Gastrocnemius medialis (tissue), 4 donors: ENCODE measurements around the gene GIPC3. TPM values are rescaled to one million over a fixed set of nuclear protein-coding genes. Genes with fewer than 3 reads are reported as not detected.

ENCODE experiments used
- ATAC-seq, 2 donors: fragments of 150-250 bp; one replicate each; pipeline ENCODE4 v1.9.1; 2016
- DNase-seq, 2 donors: peaks; one replicate each; pipeline ENCODE4 v3.0.0-alpha.2; 2019
- H3K27ac ChIP-seq, 4 donors: fragments of 200-600 bp; sonication (generic); 1 replicate in 1 of 4; 2 replicates in 3 of 4; pipeline ENCODE4 v1.5.1; 2016 to 2018; ENCODE audit warnings: mild to moderate bottlenecking in 2 of 4, moderate library complexity in 1 of 4
- H3K27me3 ChIP-seq, 3 donors: fragments of 200-600 bp; sonication (generic) in 2 of 3; 1 replicate in 1 of 3; 2 replicates in 2 of 3; pipeline versions ENCODE4 v1.5.1 to v1.6.0; 2016 to 2019; ENCODE audit warnings: mild to moderate bottlenecking in 1 of 3, moderate library complexity in 1 of 3
- H3K36me3 ChIP-seq, 2 donors: fragments of 200-600 bp; sonication (generic) in 1 of 2; one replicate each; pipeline ENCODE4 v1.5.1; 2017 to 2018
- H3K4me1 ChIP-seq, 2 donors: fragments of 200-600 bp; sonication (generic) in 1 of 2; one replicate each; pipeline ENCODE4 v1.5.1; 2016 to 2017; ENCODE audit warnings: mild to moderate bottlenecking in 2 of 2
- H3K4me3 ChIP-seq, 4 donors: fragments of 200-600 bp; sonication (generic) in 3 of 4; 1 replicate in 1 of 4; 2 replicates in 3 of 4; pipeline ENCODE4 v1.5.1; 2016 to 2019; ENCODE audit warnings: mild to moderate bottlenecking in 2 of 4
- H3K9me3 ChIP-seq, 3 donors: fragments of 200-600 bp; sonication (generic) in 2 of 3; 1 replicate in 1 of 3; 2 replicates in 2 of 3; pipeline ENCODE4 v1.5.1; 2016 to 2019
- POLR2A ChIP-seq, 2 donors: fragments of 450-650 bp; IDR thresholded peaks; one replicate each; pipeline ENCODE4 v1.6.1; 2017; ENCODE audit warnings: antibody characterized with exemption in 2 of 2, mild to moderate bottlenecking in 2 of 2, moderate library complexity in 2 of 2
- in situ Hi-C, 4 donors: fragments of 200-750 bp; cut with MboI; loops; one replicate each; pipeline versions ENCODE4 v1.15.0 to v1.8.0; 2017; ENCODE audit warnings: low sequenced_read_pairs in 4 of 4
- intact Hi-C: fragments of 100-400 bp; cut with DNase I; formaldehyde crosslinking; loops from one replicate; pipeline ENCODE4 v1.15.1; 2023; ENCODE audit warnings: low total_unique reads
- total RNA-seq, 4 donors: library from RNA; depleted of rRNA; stranded (reverse); fragments of >200 nt; gene quantifications; one replicate each; pipeline versions ENCODE4 v1.1.0 to v1.2.3, GENCODE V29; 2016
- TF ChIP-seq, protein P1 (sequence below), 5 experiments: fragments of 450-650 bp in 3 of 5; fragments of 200-600 bp in 2 of 5; sonication (generic) in 2 of 5; IDR thresholded peaks in 4 of 5; conservative IDR thresholded peaks in 1 of 5; 1 replicate in 4 of 5; 2 replicates in 1 of 5; pipeline ENCODE4 v1.5.1; 2016 to 2019; ENCODE audit warnings: antibody characterized with exemption in 5 of 5, mild to moderate bottlenecking in 3 of 5, moderate library complexity in 3 of 5

Gene GIPC3
- total RNA-seq, 4 donors from 2014 or later: 0.15 to 1.1 (median 0.33) TPM

DNA sequence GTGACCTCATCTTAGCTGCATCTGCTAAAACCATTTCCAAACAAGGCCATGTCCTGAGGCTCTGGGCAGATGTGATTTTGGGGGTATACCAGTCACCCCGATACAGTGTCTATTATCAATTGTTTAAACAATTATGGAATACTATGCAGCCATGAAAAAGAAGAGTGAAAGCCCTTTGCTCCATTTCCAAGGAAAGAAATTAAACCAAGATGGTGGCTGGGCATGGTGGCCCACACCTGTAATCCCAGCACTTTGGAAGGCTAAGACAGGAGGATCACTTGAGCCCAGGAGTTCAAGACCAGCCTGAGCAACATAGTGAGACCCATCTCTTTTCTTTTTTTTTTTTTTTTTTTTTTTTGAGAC, 45.5 kb upstream of the GIPC3 start:
- ATAC-seq: no peak
- Histone ChIP-seq H3K27ac (no peak overlapping the region), H3K36me3 (peaks cover 0 to 17% of the 10 kb centered on the region in 2 donors), H3K9me3 (no peaks in the 10 kb centered on the region), H3K4me1 (no peaks in the 10 kb centered on the region), H3K4me3 (no peak overlapping the region), H3K27me3 (no peaks in the 10 kb centered on the region)
- in situ Hi-C loops: no loop called here
- no peak for DNase-seq
- TF ChIP-seq POLR2A (IDR thresholded peaks at IDR 0.05): no peak
- TF ChIP-seq, protein P1, sequence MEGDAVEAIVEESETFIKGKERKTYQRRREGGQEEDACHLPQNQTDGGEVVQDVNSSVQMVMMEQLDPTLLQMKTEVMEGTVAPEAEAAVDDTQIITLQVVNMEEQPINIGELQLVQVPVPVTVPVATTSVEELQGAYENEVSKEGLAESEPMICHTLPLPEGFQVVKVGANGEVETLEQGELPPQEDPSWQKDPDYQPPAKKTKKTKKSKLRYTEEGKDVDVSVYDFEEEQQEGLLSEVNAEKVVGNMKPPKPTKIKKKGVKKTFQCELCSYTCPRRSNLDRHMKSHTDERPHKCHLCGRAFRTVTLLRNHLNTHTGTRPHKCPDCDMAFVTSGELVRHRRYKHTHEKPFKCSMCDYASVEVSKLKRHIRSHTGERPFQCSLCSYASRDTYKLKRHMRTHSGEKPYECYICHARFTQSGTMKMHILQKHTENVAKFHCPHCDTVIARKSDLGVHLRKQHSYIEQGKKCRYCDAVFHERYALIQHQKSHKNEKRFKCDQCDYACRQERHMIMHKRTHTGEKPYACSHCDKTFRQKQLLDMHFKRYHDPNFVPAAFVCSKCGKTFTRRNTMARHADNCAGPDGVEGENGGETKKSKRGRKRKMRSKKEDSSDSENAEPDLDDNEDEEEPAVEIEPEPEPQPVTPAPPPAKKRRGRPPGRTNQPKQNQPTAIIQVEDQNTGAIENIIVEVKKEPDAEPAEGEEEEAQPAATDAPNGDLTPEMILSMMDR (IDR thresholded peaks at IDR 0.05 in 4 of 5, conservative IDR thresholded peaks at IDR 0.05 in 1 of 5): no peak
- intact Hi-C loops: no loop called here

DNA sequence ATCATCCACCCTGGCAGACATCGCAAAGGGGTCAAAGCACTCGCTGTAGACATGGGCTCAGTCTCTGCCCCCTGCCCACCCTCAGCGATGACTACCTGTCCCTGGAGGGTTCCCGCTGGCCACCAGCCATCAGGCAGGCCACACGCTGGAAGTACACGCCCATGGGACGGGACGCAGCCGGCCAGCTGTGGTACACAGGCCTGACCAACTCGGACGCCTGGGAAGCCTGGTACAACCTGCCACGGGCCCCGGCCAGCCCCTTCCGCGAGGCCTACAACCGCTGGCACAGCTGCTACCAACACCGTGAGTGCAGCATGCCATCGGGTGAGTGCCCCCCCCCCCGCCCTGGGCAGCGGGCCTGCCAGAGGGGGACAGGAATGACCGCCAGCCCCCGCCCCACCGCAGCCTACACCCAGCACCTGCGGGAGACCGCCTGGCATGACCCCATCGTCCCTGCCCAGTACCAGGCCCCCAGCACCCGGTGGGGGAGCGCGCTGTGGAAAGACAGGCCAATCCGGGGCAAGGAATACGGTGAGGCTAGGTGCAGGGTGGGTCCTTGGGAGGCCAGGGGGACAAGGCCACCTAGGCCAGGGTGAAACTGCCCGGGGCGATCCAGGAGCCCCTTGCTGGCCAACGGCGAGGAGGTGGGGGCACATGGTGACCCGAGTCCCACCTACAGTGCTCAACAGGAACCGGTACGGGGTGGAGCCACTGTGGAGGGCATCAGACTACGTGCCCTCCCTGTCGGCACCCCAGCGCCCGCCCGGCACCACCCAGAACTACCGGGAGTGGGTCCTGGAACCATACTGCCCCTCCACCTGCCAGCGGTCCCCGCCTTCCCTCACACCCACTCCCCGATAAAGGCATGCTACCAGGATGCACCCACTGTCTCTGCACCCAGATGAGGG, 41.9 kb upstream of the GIPC3 start:
- no peak overlapping the region for H3K4me3 ChIP-seq
- ATAC-seq (no peak), DNase-seq (no peak)
- H3K9me3 ChIP-seq: no peaks in the 10 kb centered on the region
- H3K36me3 ChIP-seq: no peaks in the 10 kb centered on the region
- H3K27ac ChIP-seq: no peak overlapping the region
- H3K27me3 ChIP-seq: no peaks in the 10 kb centered on the region
- intact Hi-C loops: loop anchor here (2.0 kb wide), 1 partner anchor 75 kb away; no protein-coding TSS in a partner anchor
- TF ChIP-seq, protein P1 (IDR thresholded peaks at IDR 0.05 in 4 of 5, conservative IDR thresholded peaks at IDR 0.05 in 1 of 5): no peak
- no peak for TF ChIP-seq POLR2A (IDR thresholded peaks at IDR 0.05)
- no peaks in the 10 kb centered on the region for H3K4me1 ChIP-seq
- in situ Hi-C loops: no loop called here

DNA sequence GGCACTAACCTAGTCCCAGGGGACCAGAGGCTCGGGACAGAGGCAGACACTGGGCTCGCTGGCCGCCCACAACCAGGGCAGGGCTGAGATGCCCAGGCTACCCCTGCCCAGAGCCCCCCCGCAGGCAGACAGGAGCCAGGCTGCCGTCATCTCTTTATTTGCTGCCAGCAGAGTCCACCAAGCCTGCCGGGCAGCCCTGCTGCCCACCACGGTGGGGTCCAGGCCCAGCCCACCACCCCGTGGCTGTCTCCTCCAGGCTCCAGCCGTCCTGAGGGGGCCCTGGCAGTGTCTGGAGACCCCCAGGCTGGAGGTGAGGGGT, 41.3 kb upstream of the GIPC3 start:
- H3K27ac ChIP-seq: no peak overlapping the region
- ATAC-seq: no peak
- H3K27me3 ChIP-seq: no peaks in the 10 kb centered on the region
- no peaks in the 10 kb centered on the region for H3K36me3 ChIP-seq
- in situ Hi-C loops (no loop called here), intact Hi-C loops (loop anchor here (2.0 kb wide), 1 partner anchor 75 kb away; no protein-coding TSS in a partner anchor)
- H3K4me3 ChIP-seq: no peak overlapping the region
- DNase-seq: no peak
- H3K4me1 ChIP-seq: no peaks in the 10 kb centered on the region
- TF ChIP-seq, protein P1 (IDR thresholded peaks at IDR 0.05 in 4 of 5, conservative IDR thresholded peaks at IDR 0.05 in 1 of 5): no peak
- TF ChIP-seq POLR2A (IDR thresholded peaks at IDR 0.05): no peak
- no peaks in the 10 kb centered on the region for H3K9me3 ChIP-seq

DNA sequence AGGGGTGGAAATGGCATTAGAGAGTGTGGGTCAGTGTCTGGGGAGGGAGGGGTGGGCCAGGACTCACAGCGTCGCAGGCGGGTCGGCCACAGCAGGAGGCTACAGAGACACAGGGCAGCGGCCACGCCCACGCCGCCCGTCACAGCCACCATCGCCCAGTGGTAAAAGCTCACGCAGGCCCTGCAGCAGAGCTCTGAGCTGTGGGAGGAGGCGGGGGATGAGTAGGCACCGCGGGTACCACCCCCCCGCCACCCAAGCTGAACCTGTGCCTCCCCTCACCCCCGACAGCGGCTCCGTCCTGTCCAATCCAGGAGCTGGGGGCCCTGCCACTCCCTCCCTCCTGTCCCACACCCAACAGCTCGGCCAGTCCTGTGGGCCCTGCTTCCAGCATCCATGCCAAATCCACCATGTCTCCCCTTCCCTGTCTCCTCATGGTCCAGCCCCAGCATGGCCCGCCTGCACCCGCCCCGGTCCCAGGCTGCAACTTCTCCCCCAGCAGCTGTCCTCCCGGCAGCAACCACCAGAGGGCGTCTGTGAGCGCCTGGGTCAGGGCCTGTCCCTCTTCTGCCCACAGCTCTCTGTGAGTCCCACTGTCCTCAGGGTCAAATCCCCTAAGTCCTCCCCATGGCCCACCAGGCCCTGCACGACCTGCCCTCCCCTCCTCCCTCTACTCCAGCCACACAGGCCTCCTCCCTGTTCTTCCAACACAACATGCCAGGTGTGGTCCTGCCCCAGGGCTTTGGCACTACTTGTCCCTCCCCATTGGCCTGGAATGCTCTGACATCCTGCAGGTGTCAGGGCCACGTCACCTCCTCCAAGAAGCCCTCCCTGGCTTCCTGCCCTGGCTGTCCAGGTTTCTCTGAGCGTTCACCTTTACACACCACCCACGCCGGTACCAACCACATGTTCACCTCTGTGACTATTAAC, 40.3 kb upstream of the GIPC3 start:
- no peaks in the 10 kb centered on the region for H3K36me3 ChIP-seq
- H3K4me1 ChIP-seq: no peaks in the 10 kb centered on the region
- ATAC-seq (peak; percentile 66 to 85), DNase-seq (peak; percentile 39 to 65)
- H3K4me3 ChIP-seq: no peak overlapping the region
- H3K27me3 ChIP-seq: no peaks in the 10 kb centered on the region
- no peak for TF ChIP-seq POLR2A (IDR thresholded peaks at IDR 0.05)
- TF ChIP-seq, protein P1 (IDR thresholded peaks at IDR 0.05 in 4 of 5, conservative IDR thresholded peaks at IDR 0.05 in 1 of 5): peak; percentile 86 to 96 (median 95)
- no peak overlapping the region for H3K27ac ChIP-seq
- intact Hi-C loops (loop anchor here (2.0 to 5.0 kb wide), 2 partner anchors 37 to 74 kb away; no protein-coding TSS in a partner anchor), in situ Hi-C loops (no loop called here)
- no peaks in the 10 kb centered on the region for H3K9me3 ChIP-seq
